Activated CD4-positive, alpha-beta T cell treated with anti-CD3 and anti-CD28 coated beads, Interleukin-2, amount 10 ng/mL, durations not matched to agents 7 days and 5 days (primary cell): Measurements from ENCODE around the gene ZNF629. TPM values are rescaled to one million over a fixed set of nuclear protein-coding genes. Genes with fewer than 3 reads are reported as not detected.

ENCODE experiments used
- CTCF ChIA-PET: fragments of 350-600 bp; sonication (Branson Sonifier 250); formaldehyde crosslinking; loops from one replicate; lab custom pipeline; 2021; ENCODE audit warnings: antibody characterized with exemption; lab: Charles Lee
- POLR2A ChIA-PET: fragments of 350-600 bp; sonication (Branson Sonifier 250); formaldehyde crosslinking; loops from one replicate; lab custom pipeline; 2021; ENCODE audit warnings: antibody characterized with exemption; lab: Charles Lee
- DNase-seq: peaks from one replicate; pipeline ENCODE4 v3.0.0-alpha.2; 2020
- H3K27ac Mint-ChIP-seq: one replicate; pipeline ENCODE4 v1.8.0; 2021; ENCODE audit warnings: mild to moderate bottlenecking, moderate library complexity, mixed read lengths
- H3K27me3 Mint-ChIP-seq: one replicate; pipeline ENCODE4 v1.8.0; 2021; ENCODE audit warnings: mixed read lengths
- H3K36me3 Mint-ChIP-seq: one replicate; pipeline ENCODE4 v1.8.0; 2021; ENCODE audit warnings: low read depth, mixed read lengths
- H3K4me1 Mint-ChIP-seq: one replicate; pipeline ENCODE4 v1.8.0; 2021; ENCODE audit warnings: mixed read lengths
- H3K4me3 Mint-ChIP-seq: one replicate; pipeline ENCODE4 v1.8.0; 2021; ENCODE audit warnings: mild to moderate bottlenecking, moderate library complexity, mixed read lengths
- H3K9me3 Mint-ChIP-seq: one replicate; pipeline ENCODE4 v1.8.0; 2021; ENCODE audit warnings: mixed read lengths
- total RNA-seq, 2 experiments: library from RNA; stranded (reverse); gene quantifications; one replicate each; pipeline ENCODE4 v1.2.3, GENCODE V29; 2021

Gene ZNF629
- total RNA-seq, 2 experiments from 2014 or later = 1.4 TPM

GRCh38 chr16:30737794-30738648 is 49.0 kb downstream of the ZNF629 start:
- Mint-ChIP-seq H3K4me3 (no peak overlapping the region), H3K36me3 (peaks cover 43% of the 10 kb centered on the region), H3K9me3 (no peaks in the 10 kb centered on the region), H3K4me1 (peaks cover 8% of the 10 kb centered on the region), H3K27ac (no peak overlapping the region), H3K27me3 (no peaks in the 10 kb centered on the region)
- POLR2A ChIA-PET = no interaction called here
- CTCF ChIA-PET = interaction anchor here (0.6 to 1.5 kb wide), 5 partner anchors 10 to 256 kb away, joined by 3 to 7 read pairs (median 3); partner anchors contain the start of gene PHKG2
- DNase-seq = no peak

- H3K4me3 Mint-ChIP-seq = no peak overlapping the region
- H3K4me1 Mint-ChIP-seq = peaks cover 8% of the 10 kb centered on the region
- H3K27ac Mint-ChIP-seq = no peak overlapping the region
- POLR2A ChIA-PET = no interaction called here
- peaks cover 47% of the 10 kb centered on the region for H3K36me3 Mint-ChIP-seq
- CTCF ChIA-PET = interaction anchor here (0.6 to 1.5 kb wide), 2 partner anchors 11 to 71 kb away, joined by 4 to 7 read pairs; partner anchors contain the start of gene PHKG2
- no peak for DNase-seq
- H3K9me3 Mint-ChIP-seq = no peaks in the 10 kb centered on the region
- no peaks in the 10 kb centered on the region for H3K27me3 Mint-ChIP-seq
These were observed 49.8 kb downstream of the ZNF629 start for GRCh38 chr16:30736995-30737793.

GRCh38 chr16:30731411-30731810 is 55.6 kb downstream of the ZNF629 start:
- Mint-ChIP-seq H3K27ac (no peak overlapping the region), H3K4me1 (peaks cover 8% of the 10 kb centered on the region), H3K4me3 (no peak overlapping the region), H3K36me3 (peaks cover 52% of the 10 kb centered on the region), H3K9me3 (no peaks in the 10 kb centered on the region), H3K27me3 (no peaks in the 10 kb centered on the region)
- ChIA-PET POLR2A (no interaction called here), CTCF (interaction anchor here (0.9 to 1.5 kb wide), 2 partner anchors 15 to 211 kb away, joined by 3 to 5 read pairs; no protein-coding TSS in a partner anchor)
- DNase-seq = no peak

GRCh38 chr16:30728899-30729672 is 57.9 kb downstream of the ZNF629 start:
- no peak overlapping the region for H3K27ac Mint-ChIP-seq
- no peak for DNase-seq
- ChIA-PET CTCF (interaction anchor here (0.6 to 0.9 kb wide), 2 partner anchors 18 to 23 kb away, joined by 3 read pairs; no protein-coding TSS in a partner anchor), POLR2A (no interaction called here)
- no peaks in the 10 kb centered on the region for H3K27me3 Mint-ChIP-seq
- peaks cover 57% of the 10 kb centered on the region for H3K36me3 Mint-ChIP-seq
- peaks cover 8% of the 10 kb centered on the region for H3K4me1 Mint-ChIP-seq
- no peaks in the 10 kb centered on the region for H3K9me3 Mint-ChIP-seq
- no peak overlapping the region for H3K4me3 Mint-ChIP-seq

Other genes starting within 250 kb of the ZNF629 start
- gene ZNF764, start 228.8 kb downstream of the ZNF629 start, total RNA-seq = 10 to 100 TPM; 17.5 to 18.2 TPM
- gene ZNF688, start 215.5 kb downstream of the ZNF629 start, total RNA-seq = 10 to 100 TPM; 13.3 to 13.8 TPM
- gene ZNF785, start 201.5 kb downstream of the ZNF629 start, total RNA-seq = 10 to 100 TPM; 17.0 to 18.3 TPM
- 10 to 100 TPM; 12.8 to 13.8 TPM for gene ZNF689, start 176.8 kb downstream of the ZNF629 start, total RNA-seq
- gene PRR14, start 136.2 kb downstream of the ZNF629 start, total RNA-seq = 10 to 100 TPM; 78.6 to 80.1 TPM
- 100 to 1,000 TPM in 1 of 2 experiments, 10 to 100 TPM in 1; 88.9 to 109 TPM for gene FBRS, start 128.8 kb downstream of the ZNF629 start, total RNA-seq
- 10 to 100 TPM; 81.7 to 86.1 TPM for gene SRCAP, start 88.0 kb downstream of the ZNF629 start, total RNA-seq
- gene PHKG2, start 38.8 kb downstream of the ZNF629 start, total RNA-seq = 10 to 100 TPM; 41.1 to 43.4 TPM
- gene CFAP119, start 25.1 kb downstream of the ZNF629 start, total RNA-seq = 1 to 10 TPM; 2.2 to 3.0 TPM
- gene RNF40, start 24.9 kb downstream of the ZNF629 start, total RNA-seq = 100 to 1,000 TPM in 1 of 2 experiments, 10 to 100 TPM in 1; 81.9 to 101 TPM
- gene BCL7C, start 106.9 kb upstream of the ZNF629 start, total RNA-seq = 10 to 100 TPM; 21.8 to 22.1 TPM
- gene CTF1, start 109.4 kb upstream of the ZNF629 start, total RNA-seq = under 1 TPM; 0.22 to 0.31 TPM
- gene FBXL19, start 136.4 kb upstream of the ZNF629 start, total RNA-seq = 10 to 100 TPM; 21.7 to 22.4 TPM
- 10 to 100 TPM; 18.4 to 19.0 TPM for gene ORAI3, start 161.9 kb upstream of the ZNF629 start, total RNA-seq
- 10 to 100 TPM; 26.5 to 26.6 TPM for gene SETD1A, start 170.5 kb upstream of the ZNF629 start, total RNA-seq
- gene HSD3B7, start 198.0 kb upstream of the ZNF629 start, total RNA-seq = 1 to 10 TPM; 3.4 to 3.5 TPM
- 1 to 10 TPM in 1 of 2 experiments, under 1 TPM in 1; 0.62 to 1.1 TPM for gene STX1B, start 223.4 kb upstream of the ZNF629 start, total RNA-seq
- gene STX4, start 246.4 kb upstream of the ZNF629 start, total RNA-seq = 10 to 100 TPM; 48.0 to 56.7 TPM